GM23338 (cell line): ENCODE data around the gene TP53BP2. TPM values are rescaled to one million over a fixed set of nuclear protein-coding genes. Genes with fewer than 3 reads are reported as not detected.

Experiments
- ATAC-seq: fragments of 200-7000 bp; cut with Tn5 transposase; 3 replicates; pipeline ENCODE4 v1.9.1; 2020
- DNase-seq: peaks from one replicate; pipeline ENCODE4 v3.0.0-alpha.2; 2015; ENCODE audit warnings: low spot score
- H2AFZ ChIP-seq: fragments of 200-600 bp; sonication (generic); 2 replicates; pipeline ENCODE4 v1.8.0; 2016; ENCODE audit warnings: antibody characterized with exemption, mild to moderate bottlenecking, moderate library complexity
- H3F3A ChIP-seq: fragments of 200-600 bp; sonication (generic); replicated peaks from 2 replicates; pipeline ENCODE4 v1.8.0; 2017; ENCODE audit warnings: antibody characterized with exemption, mixed run types, low read depth
- H3K27ac ChIP-seq: fragments of 200-600 bp; sonication (generic); 2 replicates; pipeline ENCODE4 v1.6.1; 2016; ENCODE audit warnings: low read depth
- H3K27me3 ChIP-seq: fragments of 200-600 bp; sonication (generic); 2 replicates; pipeline ENCODE4 v1.8.0; 2016; ENCODE audit warnings: mild to moderate bottlenecking, mixed run types, moderate library complexity; ENCODE audit not compliant: insufficient read depth
- H3K36me3 ChIP-seq: fragments of 200-600 bp; sonication (generic); 2 replicates; pipeline ENCODE4 v1.8.0; 2016; ENCODE audit warnings: mild to moderate bottlenecking; ENCODE audit not compliant: insufficient read depth
- H3K4me1 ChIP-seq: fragments of 200-600 bp; sonication (generic); 2 replicates; pipeline ENCODE4 v1.8.0; 2016; ENCODE audit warnings: mild to moderate bottlenecking, moderate library complexity; ENCODE audit not compliant: insufficient read depth
- H3K4me2 ChIP-seq: fragments of 200-600 bp; sonication (generic); 2 replicates; pipeline ENCODE4 v1.7.1; 2017; ENCODE audit warnings: mixed run types
- H3K4me3 ChIP-seq: fragments of 200-600 bp; sonication (generic); 2 replicates; pipeline ENCODE4 v1.6.1; 2016; ENCODE audit warnings: mixed run types
- H3K79me2 ChIP-seq: fragments of 200-600 bp; sonication (generic); replicated peaks from 2 replicates; pipeline ENCODE4 v1.8.0; 2017; ENCODE audit warnings: mild to moderate bottlenecking; ENCODE audit not compliant: insufficient read depth
- H3K9me2 ChIP-seq: fragments of 200-600 bp; sonication (generic); 2 replicates; pipeline ENCODE4 v1.8.0; 2017; ENCODE audit not compliant: insufficient read depth
- H4K20me1 ChIP-seq: fragments of 200-600 bp; sonication (generic); replicated peaks from 2 replicates; pipeline ENCODE4 v1.8.0; 2017; ENCODE audit warnings: mild to moderate bottlenecking; ENCODE audit not compliant: insufficient read depth
- H3K27ac Mint-ChIP-seq: 2 replicates; pipeline ENCODE4 v1.8.0; 2020; ENCODE audit warnings: inconsistent platforms, mild to moderate bottlenecking, moderate library complexity, mixed read lengths
- H3K27me3 Mint-ChIP-seq: 3 replicates; pipeline ENCODE4 v1.8.0; 2022; ENCODE audit warnings: low read depth, mild to moderate bottlenecking, moderate library complexity, mixed read lengths, inconsistent platforms; ENCODE audit not compliant: insufficient read depth, poor library complexity
- H3K36me3 Mint-ChIP-seq: 3 replicates; pipeline ENCODE4 v1.8.0; 2021; ENCODE audit warnings: low read depth, mild to moderate bottlenecking, inconsistent platforms, moderate library complexity, mixed read lengths
- H3K4me1 Mint-ChIP-seq: 3 replicates; pipeline ENCODE4 v1.8.0; 2020; ENCODE audit warnings: mild to moderate bottlenecking, inconsistent platforms, mixed read lengths
- H3K4me3 Mint-ChIP-seq: 3 replicates; pipeline ENCODE4 v1.8.0; 2021; ENCODE audit warnings: moderate library complexity, mild to moderate bottlenecking, inconsistent platforms, mixed read lengths
- H3K9me3 Mint-ChIP-seq: 3 replicates; pipeline ENCODE4 v1.8.0; 2020; ENCODE audit warnings: moderate library complexity, mild to moderate bottlenecking, inconsistent platforms, mixed read lengths
- CREB1 ChIP-seq: fragments of 250-450 bp; sonication (Bioruptor Pico); IDR thresholded peaks from 2 replicates; pipeline ENCODE4 v1.5.0; 2020; ENCODE audit warnings: low read depth, mild to moderate bottlenecking, moderate library complexity
- EZH2 ChIP-seq: fragments of 200-600 bp; sonication (generic); IDR thresholded peaks from one replicate; pipeline ENCODE4 v1.8.0; 2017; ENCODE audit warnings: antibody characterized with exemption, mild to moderate bottlenecking, low read depth; ENCODE audit not compliant: unreplicated experiment
- EZH2phosphoT487 ChIP-seq: fragments of 200-600 bp; sonication (generic); IDR thresholded peaks from one replicate; pipeline ENCODE4 v1.8.1; 2018; ENCODE audit warnings: antibody characterized with exemption; ENCODE audit not compliant: unreplicated experiment
- JUNB ChIP-seq: IDR thresholded peaks from one replicate; pipeline ENCODE4 v1.6.1; 2016; ENCODE audit warnings: antibody characterized with exemption; ENCODE audit not compliant: unreplicated experiment
- NANOG ChIP-seq: IDR thresholded peaks from 2 replicates; pipeline ENCODE4 v1.6.1; 2016; ENCODE audit warnings: antibody characterized with exemption, borderline replicate concordance
- POLR2AphosphoS5 ChIP-seq: IDR thresholded peaks from 2 replicates; pipeline ENCODE4 v1.6.1; 2016; ENCODE audit warnings: antibody characterized with exemption, low read depth
- STAT1 ChIP-seq: IDR thresholded peaks from one replicate; pipeline ENCODE4 v1.6.1; 2016; ENCODE audit warnings: antibody characterized with exemption; ENCODE audit not compliant: unreplicated experiment
- ZNF114 ChIP-seq: fragments of 250-450 bp; sonication (Bioruptor Pico); IDR thresholded peaks from 2 replicates; pipeline ENCODE4 v1.5.0; 2020; ENCODE audit warnings: mild to moderate bottlenecking, moderate library complexity
- ZNF331 ChIP-seq: fragments of 250-450 bp; sonication (Bioruptor Pico); IDR thresholded peaks from 2 replicates; pipeline ENCODE4 v1.5.0; 2020; ENCODE audit warnings: low read depth, mild to moderate bottlenecking, moderate library complexity
- polyA plus RNA-seq: library from polyadenylated mRNA; unstranded; fragments of >200 nt; fragmentation: Nextera tagmentation; extraction: Ambion mirVana; gene quantifications from 2 replicates; pipeline ENCODE4 v1.2.1, GENCODE V29; 2016
- total RNA-seq: library from RNA; depleted of rRNA; stranded (reverse); fragments of >200 nt; shearing (Covaris generic); gene quantifications from 2 replicates; pipeline ENCODE4 v1.2.3, GENCODE V29; 2014
- TF ChIP-seq, protein P1 (sequence below): fragments of 250-450 bp; sonication (Bioruptor Pico); IDR thresholded peaks from 2 replicates; pipeline ENCODE4 v1.5.0; 2020; ENCODE audit warnings: mild to moderate bottlenecking, moderate library complexity
- TF ChIP-seq, protein P2 (sequence below): IDR thresholded peaks from one replicate; pipeline ENCODE4 v1.6.1; 2018; ENCODE audit warnings: antibody characterized with exemption; ENCODE audit not compliant: unreplicated experiment
- TF ChIP-seq, protein P3 (sequence below): IDR thresholded peaks from 2 replicates; pipeline ENCODE4 v1.6.1; 2016; ENCODE audit warnings: antibody characterized with exemption
- TF ChIP-seq, protein P4 (sequence below), 2 experiments: fragments of 200-600 bp in 1 of 2; sonication (generic) in 1 of 2; conservative IDR thresholded peaks; 2 replicates each; pipeline versions ENCODE4 v1.5.1 to v1.6.1; 2016 to 2017; ENCODE audit warnings: antibody characterized with exemption in 2 of 2, low read depth in 2 of 2, mild to moderate bottlenecking in 2 of 2, moderate library complexity in 1 of 2

The TP53BP2 gene
- total and polyA plus RNA-seq, 2 experiments from 2014 or later = 10.1 to 32.9 TPM

DNA sequence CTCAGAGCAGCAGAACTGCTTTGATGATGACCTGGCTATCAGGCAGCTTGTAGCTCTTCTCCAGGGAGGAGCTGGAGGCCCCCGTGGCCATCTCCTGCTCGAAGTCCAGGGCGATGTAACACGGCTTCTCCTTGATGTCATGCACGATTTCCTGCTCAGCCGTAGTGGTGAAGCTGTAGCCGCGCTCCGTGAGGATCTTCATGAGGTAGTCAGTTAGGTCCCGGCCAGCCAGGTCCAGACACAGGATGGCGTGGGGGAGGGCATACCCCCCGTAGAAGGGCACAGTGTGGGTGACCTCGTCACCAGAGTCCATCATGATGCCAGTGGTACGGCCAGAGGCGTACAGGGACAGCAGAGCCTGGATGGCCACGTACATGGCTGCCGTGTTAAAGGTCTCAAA lies 18.3 kb upstream of the TP53BP2 start:
- no peaks in the 10 kb centered on the region for H4K20me1 ChIP-seq
- no peaks in the 10 kb centered on the region for H3K9me2 ChIP-seq
- no peak overlapping the region for H3K4me3 ChIP-seq
- TF ChIP-seq, protein P1, sequence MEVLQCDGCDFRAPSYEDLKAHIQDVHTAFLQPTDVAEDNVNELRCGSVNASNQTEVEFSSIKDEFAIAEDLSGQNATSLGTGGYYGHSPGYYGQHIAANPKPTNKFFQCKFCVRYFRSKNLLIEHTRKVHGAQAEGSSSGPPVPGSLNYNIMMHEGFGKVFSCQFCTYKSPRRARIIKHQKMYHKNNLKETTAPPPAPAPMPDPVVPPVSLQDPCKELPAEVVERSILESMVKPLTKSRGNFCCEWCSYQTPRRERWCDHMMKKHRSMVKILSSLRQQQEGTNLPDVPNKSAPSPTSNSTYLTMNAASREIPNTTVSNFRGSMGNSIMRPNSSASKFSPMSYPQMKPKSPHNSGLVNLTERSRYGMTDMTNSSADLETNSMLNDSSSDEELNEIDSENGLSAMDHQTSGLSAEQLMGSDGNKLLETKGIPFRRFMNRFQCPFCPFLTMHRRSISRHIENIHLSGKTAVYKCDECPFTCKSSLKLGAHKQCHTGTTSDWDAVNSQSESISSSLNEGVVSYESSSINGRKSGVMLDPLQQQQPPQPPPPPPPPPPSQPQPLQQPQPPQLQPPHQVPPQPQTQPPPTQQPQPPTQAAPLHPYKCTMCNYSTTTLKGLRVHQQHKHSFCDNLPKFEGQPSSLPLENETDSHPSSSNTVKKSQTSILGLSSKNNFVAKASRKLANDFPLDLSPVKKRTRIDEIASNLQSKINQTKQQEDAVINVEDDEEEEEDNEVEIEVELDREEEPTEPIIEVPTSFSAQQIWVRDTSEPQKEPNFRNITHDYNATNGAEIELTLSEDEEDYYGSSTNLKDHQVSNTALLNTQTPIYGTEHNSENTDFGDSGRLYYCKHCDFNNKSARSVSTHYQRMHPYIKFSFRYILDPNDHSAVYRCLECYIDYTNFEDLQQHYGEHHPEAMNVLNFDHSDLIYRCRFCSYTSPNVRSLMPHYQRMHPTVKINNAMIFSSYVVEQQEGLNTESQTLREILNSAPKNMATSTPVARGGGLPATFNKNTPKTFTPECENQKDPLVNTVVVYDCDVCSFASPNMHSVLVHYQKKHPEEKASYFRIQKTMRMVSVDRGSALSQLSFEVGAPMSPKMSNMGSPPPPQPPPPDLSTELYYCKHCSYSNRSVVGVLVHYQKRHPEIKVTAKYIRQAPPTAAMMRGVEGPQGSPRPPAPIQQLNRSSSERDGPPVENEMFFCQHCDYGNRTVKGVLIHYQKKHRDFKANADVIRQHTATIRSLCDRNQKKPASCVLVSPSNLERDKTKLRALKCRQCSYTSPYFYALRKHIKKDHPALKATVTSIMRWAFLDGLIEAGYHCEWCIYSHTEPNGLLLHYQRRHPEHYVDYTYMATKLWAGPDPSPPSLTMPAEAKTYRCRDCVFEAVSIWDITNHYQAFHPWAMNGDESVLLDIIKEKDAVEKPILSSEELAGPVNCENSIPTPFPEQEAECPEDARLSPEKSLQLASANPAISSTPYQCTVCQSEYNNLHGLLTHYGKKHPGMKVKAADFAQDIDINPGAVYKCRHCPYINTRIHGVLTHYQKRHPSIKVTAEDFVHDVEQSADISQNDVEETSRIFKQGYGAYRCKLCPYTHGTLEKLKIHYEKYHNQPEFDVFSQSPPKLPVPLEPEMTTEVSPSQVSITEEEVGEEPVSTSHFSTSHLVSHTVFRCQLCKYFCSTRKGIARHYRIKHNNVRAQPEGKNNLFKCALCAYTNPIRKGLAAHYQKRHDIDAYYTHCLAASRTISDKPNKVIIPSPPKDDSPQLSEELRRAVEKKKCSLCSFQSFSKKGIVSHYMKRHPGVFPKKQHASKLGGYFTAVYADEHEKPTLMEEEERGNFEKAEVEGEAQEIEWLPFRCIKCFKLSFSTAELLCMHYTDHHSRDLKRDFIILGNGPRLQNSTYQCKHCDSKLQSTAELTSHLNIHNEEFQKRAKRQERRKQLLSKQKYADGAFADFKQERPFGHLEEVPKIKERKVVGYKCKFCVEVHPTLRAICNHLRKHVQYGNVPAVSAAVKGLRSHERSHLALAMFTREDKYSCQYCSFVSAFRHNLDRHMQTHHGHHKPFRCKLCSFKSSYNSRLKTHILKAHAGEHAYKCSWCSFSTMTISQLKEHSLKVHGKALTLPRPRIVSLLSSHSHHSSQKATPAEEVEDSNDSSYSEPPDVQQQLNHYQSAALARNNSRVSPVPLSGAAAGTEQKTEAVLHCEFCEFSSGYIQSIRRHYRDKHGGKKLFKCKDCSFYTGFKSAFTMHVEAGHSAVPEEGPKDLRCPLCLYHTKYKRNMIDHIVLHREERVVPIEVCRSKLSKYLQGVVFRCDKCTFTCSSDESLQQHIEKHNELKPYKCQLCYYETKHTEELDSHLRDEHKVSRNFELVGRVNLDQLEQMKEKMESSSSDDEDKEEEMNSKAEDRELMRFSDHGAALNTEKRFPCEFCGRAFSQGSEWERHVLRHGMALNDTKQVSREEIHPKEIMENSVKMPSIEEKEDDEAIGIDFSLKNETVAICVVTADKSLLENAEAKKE = no peak
- TF ChIP-seq, protein P2, sequence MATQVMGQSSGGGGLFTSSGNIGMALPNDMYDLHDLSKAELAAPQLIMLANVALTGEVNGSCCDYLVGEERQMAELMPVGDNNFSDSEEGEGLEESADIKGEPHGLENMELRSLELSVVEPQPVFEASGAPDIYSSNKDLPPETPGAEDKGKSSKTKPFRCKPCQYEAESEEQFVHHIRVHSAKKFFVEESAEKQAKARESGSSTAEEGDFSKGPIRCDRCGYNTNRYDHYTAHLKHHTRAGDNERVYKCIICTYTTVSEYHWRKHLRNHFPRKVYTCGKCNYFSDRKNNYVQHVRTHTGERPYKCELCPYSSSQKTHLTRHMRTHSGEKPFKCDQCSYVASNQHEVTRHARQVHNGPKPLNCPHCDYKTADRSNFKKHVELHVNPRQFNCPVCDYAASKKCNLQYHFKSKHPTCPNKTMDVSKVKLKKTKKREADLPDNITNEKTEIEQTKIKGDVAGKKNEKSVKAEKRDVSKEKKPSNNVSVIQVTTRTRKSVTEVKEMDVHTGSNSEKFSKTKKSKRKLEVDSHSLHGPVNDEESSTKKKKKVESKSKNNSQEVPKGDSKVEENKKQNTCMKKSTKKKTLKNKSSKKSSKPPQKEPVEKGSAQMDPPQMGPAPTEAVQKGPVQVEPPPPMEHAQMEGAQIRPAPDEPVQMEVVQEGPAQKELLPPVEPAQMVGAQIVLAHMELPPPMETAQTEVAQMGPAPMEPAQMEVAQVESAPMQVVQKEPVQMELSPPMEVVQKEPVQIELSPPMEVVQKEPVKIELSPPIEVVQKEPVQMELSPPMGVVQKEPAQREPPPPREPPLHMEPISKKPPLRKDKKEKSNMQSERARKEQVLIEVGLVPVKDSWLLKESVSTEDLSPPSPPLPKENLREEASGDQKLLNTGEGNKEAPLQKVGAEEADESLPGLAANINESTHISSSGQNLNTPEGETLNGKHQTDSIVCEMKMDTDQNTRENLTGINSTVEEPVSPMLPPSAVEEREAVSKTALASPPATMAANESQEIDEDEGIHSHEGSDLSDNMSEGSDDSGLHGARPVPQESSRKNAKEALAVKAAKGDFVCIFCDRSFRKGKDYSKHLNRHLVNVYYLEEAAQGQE = no peak
- TF ChIP-seq STAT1 = no peak
- no peak for TF ChIP-seq NANOG
- TF ChIP-seq, protein P3, sequence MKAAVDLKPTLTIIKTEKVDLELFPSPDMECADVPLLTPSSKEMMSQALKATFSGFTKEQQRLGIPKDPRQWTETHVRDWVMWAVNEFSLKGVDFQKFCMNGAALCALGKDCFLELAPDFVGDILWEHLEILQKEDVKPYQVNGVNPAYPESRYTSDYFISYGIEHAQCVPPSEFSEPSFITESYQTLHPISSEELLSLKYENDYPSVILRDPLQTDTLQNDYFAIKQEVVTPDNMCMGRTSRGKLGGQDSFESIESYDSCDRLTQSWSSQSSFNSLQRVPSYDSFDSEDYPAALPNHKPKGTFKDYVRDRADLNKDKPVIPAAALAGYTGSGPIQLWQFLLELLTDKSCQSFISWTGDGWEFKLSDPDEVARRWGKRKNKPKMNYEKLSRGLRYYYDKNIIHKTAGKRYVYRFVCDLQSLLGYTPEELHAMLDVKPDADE = no peak
- TF ChIP-seq, protein P4, sequence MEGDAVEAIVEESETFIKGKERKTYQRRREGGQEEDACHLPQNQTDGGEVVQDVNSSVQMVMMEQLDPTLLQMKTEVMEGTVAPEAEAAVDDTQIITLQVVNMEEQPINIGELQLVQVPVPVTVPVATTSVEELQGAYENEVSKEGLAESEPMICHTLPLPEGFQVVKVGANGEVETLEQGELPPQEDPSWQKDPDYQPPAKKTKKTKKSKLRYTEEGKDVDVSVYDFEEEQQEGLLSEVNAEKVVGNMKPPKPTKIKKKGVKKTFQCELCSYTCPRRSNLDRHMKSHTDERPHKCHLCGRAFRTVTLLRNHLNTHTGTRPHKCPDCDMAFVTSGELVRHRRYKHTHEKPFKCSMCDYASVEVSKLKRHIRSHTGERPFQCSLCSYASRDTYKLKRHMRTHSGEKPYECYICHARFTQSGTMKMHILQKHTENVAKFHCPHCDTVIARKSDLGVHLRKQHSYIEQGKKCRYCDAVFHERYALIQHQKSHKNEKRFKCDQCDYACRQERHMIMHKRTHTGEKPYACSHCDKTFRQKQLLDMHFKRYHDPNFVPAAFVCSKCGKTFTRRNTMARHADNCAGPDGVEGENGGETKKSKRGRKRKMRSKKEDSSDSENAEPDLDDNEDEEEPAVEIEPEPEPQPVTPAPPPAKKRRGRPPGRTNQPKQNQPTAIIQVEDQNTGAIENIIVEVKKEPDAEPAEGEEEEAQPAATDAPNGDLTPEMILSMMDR (conservative IDR thresholded peaks at IDR 0.05; ENCODE audit: low read depth in 2 of 2) = no peak
- TF ChIP-seq ZNF114 (CRISPR knock-in tag) = no peak
- TF ChIP-seq JUNB = no peak
- no peak for TF ChIP-seq CREB1
- no peak for TF ChIP-seq ZNF331 (CRISPR knock-in tag)
- no peak for TF ChIP-seq POLR2AphosphoS5
- TF ChIP-seq EZH2phosphoT487 = no peak
- TF ChIP-seq EZH2 = no peak
- no peaks in the 10 kb centered on the region; the same call in 2 of the 3 replicates for H3K9me3 Mint-ChIP-seq
- H3K4me3 Mint-ChIP-seq = no peak overlapping the region
- H3K36me3 Mint-ChIP-seq = no peaks in the 10 kb centered on the region
- no peak overlapping the region for H2AFZ ChIP-seq
- H3K4me1 Mint-ChIP-seq = no peaks in the 10 kb centered on the region
- H3F3A ChIP-seq = no peaks in the 10 kb centered on the region
- H3K79me2 ChIP-seq = no peaks in the 10 kb centered on the region
- no peaks in the 10 kb centered on the region for H3K4me1 ChIP-seq
- H3K27me3 Mint-ChIP-seq = peaks cover 2% of the 10 kb centered on the region
- H3K27me3 ChIP-seq = no peaks in the 10 kb centered on the region
- ATAC-seq = no peak
- H3K27ac Mint-ChIP-seq = peak overlapping the region; percentile 8; the same call in 1 of the 2 replicates
- H3K36me3 ChIP-seq = no peaks in the 10 kb centered on the region
- H3K4me2 ChIP-seq = no peak overlapping the region
- DNase-seq = no peak
- no peak overlapping the region for H3K27ac ChIP-seq
